ENCODE results near the gene APOB.

DNA sequence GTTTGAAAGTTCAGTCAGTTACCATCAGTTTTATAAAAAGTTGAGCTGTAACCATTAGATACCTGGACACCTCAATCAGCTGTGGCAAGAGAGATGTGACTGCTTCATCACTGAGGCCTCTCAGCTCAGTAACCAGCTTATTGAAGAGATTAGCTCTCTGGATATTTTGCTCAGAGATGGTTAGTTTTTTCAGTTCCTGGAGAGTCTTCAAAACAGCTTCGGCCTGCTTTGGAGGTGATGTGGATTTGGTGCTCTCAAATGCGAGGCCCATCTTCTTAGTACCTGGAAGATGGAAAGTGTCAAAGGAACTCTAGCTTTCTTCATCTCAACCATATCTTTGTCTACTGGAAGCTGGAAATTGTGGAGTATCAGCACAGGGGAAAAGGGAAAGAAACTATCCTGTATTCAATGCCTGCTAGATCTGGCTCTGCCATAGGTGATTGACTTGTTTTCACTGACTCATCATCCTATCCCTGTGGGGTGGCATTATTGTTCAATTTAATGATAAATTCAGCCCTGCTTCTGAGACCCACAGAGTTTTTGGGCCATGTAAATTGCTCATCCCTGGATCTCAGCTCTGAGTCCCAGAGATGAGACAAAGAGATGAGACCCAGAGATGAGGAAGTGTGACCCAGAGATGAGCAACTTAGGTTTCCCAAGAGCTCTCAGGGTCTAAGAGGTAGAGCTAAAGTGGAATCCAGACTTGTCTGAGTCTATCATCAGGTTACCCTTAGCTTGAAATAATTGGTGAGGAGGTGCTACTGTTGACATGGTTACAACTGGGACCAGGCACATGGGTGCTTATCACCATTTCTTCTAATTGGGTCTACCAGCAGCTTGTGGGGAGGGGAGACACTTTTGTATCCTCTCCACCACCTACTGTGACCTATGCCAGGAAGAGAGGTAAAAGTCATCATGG, 10.4 kb downstream of the APOB start:
- TF ChIP-seq, protein P1, sequence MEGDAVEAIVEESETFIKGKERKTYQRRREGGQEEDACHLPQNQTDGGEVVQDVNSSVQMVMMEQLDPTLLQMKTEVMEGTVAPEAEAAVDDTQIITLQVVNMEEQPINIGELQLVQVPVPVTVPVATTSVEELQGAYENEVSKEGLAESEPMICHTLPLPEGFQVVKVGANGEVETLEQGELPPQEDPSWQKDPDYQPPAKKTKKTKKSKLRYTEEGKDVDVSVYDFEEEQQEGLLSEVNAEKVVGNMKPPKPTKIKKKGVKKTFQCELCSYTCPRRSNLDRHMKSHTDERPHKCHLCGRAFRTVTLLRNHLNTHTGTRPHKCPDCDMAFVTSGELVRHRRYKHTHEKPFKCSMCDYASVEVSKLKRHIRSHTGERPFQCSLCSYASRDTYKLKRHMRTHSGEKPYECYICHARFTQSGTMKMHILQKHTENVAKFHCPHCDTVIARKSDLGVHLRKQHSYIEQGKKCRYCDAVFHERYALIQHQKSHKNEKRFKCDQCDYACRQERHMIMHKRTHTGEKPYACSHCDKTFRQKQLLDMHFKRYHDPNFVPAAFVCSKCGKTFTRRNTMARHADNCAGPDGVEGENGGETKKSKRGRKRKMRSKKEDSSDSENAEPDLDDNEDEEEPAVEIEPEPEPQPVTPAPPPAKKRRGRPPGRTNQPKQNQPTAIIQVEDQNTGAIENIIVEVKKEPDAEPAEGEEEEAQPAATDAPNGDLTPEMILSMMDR (IDR thresholded peaks at IDR 0.05; ENCODE audit: borderline replicate concordance, extremely low read depth, low read length, poor library complexity, severe bottlenecking) = no peak
- no peak for TF ChIP-seq EZH2 (IDR thresholded peaks at IDR 0.05; ENCODE audit: borderline replicate concordance, low read depth, low read length, severe bottlenecking)

Data from DND-41 (cell line).